Suprapubic skin (tissue), 4 donors: ENCODE data around the gene ICAM4.

Experiments
- CTCF ChIP-seq, 2 donors: fragments of 200-600 bp in 1 of 2; fragments of 450-650 bp in 1 of 2; sonication (generic) in 1 of 2; IDR thresholded peaks; one replicate each; pipeline ENCODE4 v1.5.1; 2016 to 2019; ENCODE audit warnings: antibody characterized with exemption in 2 of 2, mild to moderate bottlenecking in 1 of 2, moderate library complexity in 1 of 2
- POLR2A ChIP-seq, 2 donors: fragments of 450-650 bp; IDR thresholded peaks; one replicate each; pipeline ENCODE4 v1.6.1; 2017; ENCODE audit warnings: antibody characterized with exemption in 2 of 2, mild to moderate bottlenecking in 2 of 2, moderate library complexity in 2 of 2
- POLR2AphosphoS5 ChIP-seq, 3 donors: sonication (generic); formaldehyde crosslinking; IDR thresholded peaks; one replicate each; pipeline ENCODE4 v1.6.1; 2017; ENCODE audit warnings: antibody characterized with exemption in 3 of 3

GRCh38 chr19:10321417-10321797 lies 34.7 kb downstream of the ICAM4 start:
- no peak for TF ChIP-seq POLR2A (IDR thresholded peaks at IDR 0.05)
- no peak for TF ChIP-seq CTCF (IDR thresholded peaks at IDR 0.05)
- no peak for TF ChIP-seq POLR2AphosphoS5 (IDR thresholded peaks at IDR 0.05)
